NB4 (cell line): ENCODE data around the gene C2CD4D.

Source experiments
- DNase-seq: peaks from one replicate; pipeline ENCODE4 v3.0.0; 2010; ENCODE audit warnings: low read depth
- H3K4me3 ChIP-seq: one replicate; pipeline ENCODE4 v1.5.1; 2011; ENCODE audit warnings: mild to moderate bottlenecking, low read depth, low read length, moderate library complexity
- MYC ChIP-seq: IDR thresholded peaks from 2 replicates; pipeline ENCODE4 v1.6.1; 2011; ENCODE audit warnings: low read depth, low read length
- POLR2A ChIP-seq: IDR thresholded peaks from 2 replicates; pipeline ENCODE4 v1.6.1; 2011; ENCODE audit warnings: mild to moderate bottlenecking; ENCODE audit not compliant: insufficient read length; ENCODE audit errors: extremely low read depth
- TF ChIP-seq, protein P1 (sequence below): IDR thresholded peaks from 2 replicates; pipeline ENCODE4 v1.6.1; 2011; ENCODE audit warnings: low read depth, low read length
- TF ChIP-seq, protein P2 (sequence below): IDR thresholded peaks from one replicate; pipeline ENCODE4 v1.5.1; 2012; ENCODE audit warnings: low read depth, low read length

The C2CD4D gene

DNA sequence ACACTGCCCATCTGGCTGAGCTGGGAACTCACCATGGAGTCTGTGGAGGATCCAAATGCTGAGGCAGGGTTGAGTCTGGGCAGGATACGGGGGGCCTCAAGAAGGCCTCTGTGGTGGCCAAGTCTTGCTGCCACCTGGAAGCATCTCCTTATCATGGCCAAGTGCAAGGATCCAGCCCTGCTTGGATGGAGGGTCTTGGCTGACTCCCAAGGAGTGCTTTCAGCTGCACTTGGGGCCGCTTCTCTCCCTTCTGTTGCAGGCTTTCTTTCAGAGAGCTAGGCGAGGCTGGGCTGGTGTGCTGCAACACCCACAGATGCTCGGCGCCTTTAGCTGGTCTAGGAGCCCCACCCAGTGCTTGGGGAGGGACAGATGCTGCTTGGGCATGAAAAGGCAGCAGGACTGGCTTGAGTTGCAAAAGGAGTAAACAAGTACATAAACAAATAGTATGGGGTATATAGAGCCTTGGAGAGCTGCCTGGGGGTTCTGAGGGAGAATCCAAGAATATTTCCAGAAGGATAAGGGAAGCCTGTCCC lies 13.9 kb upstream of the C2CD4D start, which contains the start of gene THEM5:
THEM5 (minus strand) TSS at position 302 of the 533 bp plus-strand sequence; CDS start at position 155, 147 bp downstream.
- DNase-seq, result peak; percentile 16
- TF ChIP-seq, protein P1, sequence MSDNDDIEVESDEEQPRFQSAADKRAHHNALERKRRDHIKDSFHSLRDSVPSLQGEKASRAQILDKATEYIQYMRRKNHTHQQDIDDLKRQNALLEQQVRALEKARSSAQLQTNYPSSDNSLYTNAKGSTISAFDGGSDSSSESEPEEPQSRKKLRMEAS, result no peak
- H3K4me3 ChIP-seq, result no peak within 1 kb of the TSS

DNA sequence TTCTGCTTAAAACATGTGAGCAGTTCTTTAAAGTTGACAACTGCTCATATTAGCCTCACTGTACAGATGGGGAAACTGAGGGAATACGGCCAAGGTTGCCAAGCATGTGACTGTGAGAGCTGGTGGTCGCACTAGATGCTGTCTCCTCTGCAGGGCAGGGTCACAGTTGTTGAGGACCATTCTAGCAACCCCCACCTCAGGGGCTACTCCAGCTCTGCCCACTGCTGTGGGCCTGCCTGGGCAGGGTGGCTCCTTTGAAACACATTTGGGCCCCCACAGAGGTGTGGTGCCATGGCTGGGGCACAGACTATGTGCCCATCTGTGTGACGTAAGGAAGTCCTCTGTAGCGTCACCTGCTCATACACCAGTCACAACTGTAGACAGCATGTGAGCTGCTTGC lies 13.1 kb upstream of the C2CD4D start:
- no peak overlapping the region for H3K4me3 ChIP-seq
- no peak for DNase-seq
- TF ChIP-seq, protein P1, result no peak
- TF ChIP-seq POLR2A, result no peak
- TF ChIP-seq, protein P2, sequence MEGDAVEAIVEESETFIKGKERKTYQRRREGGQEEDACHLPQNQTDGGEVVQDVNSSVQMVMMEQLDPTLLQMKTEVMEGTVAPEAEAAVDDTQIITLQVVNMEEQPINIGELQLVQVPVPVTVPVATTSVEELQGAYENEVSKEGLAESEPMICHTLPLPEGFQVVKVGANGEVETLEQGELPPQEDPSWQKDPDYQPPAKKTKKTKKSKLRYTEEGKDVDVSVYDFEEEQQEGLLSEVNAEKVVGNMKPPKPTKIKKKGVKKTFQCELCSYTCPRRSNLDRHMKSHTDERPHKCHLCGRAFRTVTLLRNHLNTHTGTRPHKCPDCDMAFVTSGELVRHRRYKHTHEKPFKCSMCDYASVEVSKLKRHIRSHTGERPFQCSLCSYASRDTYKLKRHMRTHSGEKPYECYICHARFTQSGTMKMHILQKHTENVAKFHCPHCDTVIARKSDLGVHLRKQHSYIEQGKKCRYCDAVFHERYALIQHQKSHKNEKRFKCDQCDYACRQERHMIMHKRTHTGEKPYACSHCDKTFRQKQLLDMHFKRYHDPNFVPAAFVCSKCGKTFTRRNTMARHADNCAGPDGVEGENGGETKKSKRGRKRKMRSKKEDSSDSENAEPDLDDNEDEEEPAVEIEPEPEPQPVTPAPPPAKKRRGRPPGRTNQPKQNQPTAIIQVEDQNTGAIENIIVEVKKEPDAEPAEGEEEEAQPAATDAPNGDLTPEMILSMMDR, result no peak
- TF ChIP-seq MYC, result no peak

DNA sequence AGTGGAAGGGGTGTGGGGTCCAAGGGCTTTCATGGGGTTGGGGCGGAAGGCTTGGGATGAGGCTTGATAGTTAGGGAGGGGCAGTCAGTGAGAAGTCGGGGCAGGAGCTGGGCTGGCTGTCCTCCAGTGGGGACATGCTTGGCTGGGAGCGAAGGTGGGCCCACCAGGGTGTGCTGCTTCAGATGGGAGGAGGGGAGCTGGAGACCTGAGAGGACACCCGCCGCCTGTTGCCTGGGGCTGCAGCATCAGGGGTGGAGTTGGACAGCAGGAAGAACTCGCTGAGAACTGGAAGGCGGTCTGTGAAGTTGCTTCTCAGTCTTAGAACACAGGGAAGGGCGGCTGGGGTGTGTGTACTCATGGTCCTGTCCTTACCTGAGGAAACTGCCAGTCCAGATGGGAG lies 12.3 kb upstream of the C2CD4D start:
- DNase-seq, result no peak
- no peak overlapping the region for H3K4me3 ChIP-seq
- TF ChIP-seq MYC (no peak), POLR2A (no peak)
- TF ChIP-seq, protein P2, result no peak
- TF ChIP-seq, protein P1, result no peak

DNA sequence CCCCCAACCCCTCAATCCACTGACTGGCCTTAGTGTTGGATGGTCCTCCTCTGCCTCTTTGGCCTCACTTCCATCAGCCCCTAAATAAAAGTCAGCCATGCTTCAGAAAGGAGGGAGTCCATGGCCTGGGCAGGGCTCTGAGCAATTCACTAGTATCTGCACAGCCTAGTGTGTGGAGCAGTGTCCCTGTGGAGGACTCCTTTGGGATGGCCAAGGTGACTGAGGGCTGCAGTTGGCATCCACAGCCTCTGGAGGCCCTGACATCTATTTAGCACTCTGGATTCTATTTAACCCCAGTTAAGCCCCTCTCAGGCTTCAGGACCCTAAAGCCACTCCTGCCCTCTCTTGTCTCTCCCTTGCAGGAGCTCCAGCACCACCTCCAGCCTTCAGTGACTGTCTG lies 10.3 kb upstream of the C2CD4D start:
- DNase-seq, result no peak
- TF ChIP-seq, protein P1, result no peak
- TF ChIP-seq MYC (no peak), POLR2A (no peak)
- TF ChIP-seq, protein P2, result no peak
- H3K4me3 ChIP-seq, result no peak overlapping the region

DNA sequence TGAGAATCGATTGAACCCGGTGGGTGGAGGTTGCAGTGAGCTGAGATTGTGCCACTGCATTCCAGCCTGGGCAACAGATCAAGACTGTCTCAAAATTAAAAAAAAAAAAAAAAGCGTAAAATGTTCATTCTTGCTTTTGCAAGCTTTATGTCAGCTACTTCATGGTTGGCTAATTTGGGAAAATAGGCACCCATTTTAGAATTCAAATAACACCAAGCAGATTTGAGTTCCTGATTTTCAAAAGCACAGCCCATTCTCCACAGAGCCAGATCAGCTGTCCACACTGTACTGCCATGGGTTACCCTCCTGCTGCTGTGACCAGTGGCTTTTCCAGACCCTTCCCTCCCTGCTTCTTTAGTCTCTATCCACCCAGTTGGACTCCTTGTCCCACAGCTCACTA lies 9.5 kb upstream of the C2CD4D start:
- DNase-seq, result no peak
- H3K4me3 ChIP-seq, result no peak overlapping the region

DNA sequence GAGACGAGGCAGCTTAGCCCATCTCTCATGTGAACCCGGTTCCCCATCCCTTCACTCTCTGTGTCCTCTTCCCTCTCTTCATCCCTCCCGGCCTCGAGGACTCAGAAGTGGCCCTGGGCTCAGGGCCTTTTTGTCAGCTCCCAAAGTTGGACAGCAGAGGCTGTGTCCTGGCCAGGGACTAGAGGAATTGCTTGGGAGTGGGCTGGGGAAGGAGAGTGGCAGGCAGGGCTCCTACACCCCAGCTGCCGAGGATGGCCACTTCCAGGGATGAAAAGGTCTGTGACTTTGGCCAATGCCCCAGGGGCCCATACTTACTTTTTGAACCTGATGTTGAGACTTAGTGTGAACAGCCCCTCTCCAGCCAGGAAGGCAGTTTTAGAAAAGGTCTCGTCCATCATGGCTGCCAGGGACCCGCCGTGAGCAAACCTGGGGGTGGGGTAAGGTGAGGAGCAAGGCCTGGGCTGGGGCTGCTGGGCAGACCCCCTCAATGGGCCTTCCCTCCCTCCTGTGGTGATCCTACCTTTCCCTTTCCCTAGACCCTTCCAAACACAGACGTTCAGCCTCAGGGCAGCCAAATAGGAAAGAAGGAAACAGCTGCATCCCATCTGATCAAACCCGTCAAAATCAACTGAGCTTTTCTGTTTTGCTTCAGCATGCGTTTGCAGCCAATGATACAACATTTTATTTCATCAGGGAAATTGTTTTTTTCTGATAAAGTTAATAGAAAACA lies 8.4 kb upstream of the C2CD4D start:
- DNase-seq, result no peak
- H3K4me3 ChIP-seq, result no peak overlapping the region
- no peak for TF ChIP-seq MYC
- no peak for TF ChIP-seq POLR2A
- TF ChIP-seq, protein P1, result no peak
- TF ChIP-seq, protein P2, result no peak

More for the DNA sequence above, 9.5 kb upstream of the C2CD4D start:
- no peak for TF ChIP-seq POLR2A

DNA sequence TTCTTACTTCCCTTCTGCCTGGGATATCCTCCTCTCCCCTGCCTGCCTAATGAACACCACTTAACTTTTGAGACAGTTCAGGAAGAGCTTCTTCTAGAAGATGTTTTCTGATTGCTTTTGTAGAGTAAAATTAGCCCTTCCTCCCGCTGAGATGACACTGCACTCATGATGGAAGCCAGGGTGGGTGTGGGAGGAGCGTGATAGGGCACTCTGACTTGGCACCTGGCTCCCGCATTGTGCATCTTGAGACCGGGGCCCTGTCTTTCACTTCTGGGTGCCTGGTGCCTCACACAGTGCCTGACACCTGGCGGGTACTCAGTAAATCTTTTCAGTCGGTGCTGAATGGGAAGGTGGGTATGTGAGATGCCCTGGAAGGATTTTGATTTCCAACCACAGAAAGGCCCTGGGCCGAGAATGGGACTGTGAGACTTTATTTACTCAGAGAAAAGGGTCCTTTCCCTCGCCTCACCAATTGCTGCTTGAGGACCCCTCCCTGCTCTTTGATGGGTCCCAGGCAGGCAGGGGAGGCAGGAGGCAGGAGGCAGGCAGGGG lies 7.1 kb upstream of the C2CD4D start:
- DNase-seq, result no peak
- no peak overlapping the region for H3K4me3 ChIP-seq
- TF ChIP-seq, protein P2, result no peak
- TF ChIP-seq, protein P1, result no peak
- TF ChIP-seq MYC, result no peak
- TF ChIP-seq POLR2A, result no peak
